DND-41 (cell line): ENCODE data around the gene CAD.

Source experiments
- EZH2 ChIP-seq: IDR thresholded peaks from 3 replicates; pipeline ENCODE4 v1.6.1; 2012; ENCODE audit warnings: borderline replicate concordance, low read depth, mild to moderate bottlenecking, moderate library complexity, low read length, inconsistent platforms; ENCODE audit not compliant: severe bottlenecking
- TF ChIP-seq, protein P1 (sequence below): IDR thresholded peaks from 2 replicates; pipeline ENCODE4 v1.5.1; 2012; ENCODE audit warnings: borderline replicate concordance, low read length, moderate library complexity, mild to moderate bottlenecking; ENCODE audit not compliant: poor library complexity, severe bottlenecking; ENCODE audit errors: extremely low read depth

DNA sequence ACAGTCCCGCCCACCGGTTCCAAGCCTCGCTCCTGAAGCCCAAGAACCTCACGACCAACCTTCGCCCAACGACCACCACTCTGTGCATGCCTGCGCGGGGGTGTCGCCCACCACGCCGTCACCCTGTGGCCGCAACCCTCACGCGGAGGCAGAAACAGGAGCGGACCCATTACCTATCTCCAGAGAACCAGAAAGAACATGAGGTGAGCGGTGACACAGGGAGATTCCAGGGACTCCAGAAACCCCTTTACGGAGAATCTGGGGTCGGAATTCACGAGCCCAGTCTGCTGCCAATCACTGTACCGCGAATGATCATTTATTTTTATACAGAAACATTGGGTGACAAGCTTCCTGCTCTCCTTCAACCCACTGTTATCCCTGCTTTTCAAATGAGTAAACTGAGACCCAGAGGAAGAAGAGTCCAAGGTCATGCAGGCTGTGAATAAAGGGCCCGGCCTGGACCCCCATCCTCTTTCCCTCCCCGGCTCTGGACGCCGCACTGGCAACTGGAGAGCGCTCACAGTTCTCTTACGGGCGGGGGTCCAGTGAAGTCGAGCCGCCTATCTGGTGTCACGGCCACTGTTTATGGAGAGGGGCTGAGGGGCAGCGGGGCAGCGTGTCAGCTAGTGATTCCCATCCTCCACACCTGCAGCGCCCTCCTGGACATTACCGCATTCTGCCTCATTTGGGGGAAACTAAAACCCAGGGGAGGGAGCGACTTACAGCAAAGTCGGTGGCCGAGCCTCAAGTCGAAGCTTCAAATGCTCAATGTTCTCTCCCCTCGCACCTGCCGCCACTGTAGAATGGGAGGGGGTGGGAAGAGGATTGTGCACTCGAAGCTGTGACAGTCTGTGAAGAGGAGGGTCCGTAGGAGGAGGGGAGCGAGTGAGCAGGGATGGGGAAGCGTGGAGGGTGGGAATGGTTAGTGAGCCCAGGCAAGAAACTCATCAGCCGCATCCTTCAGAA, 46.4 kb downstream of the CAD start:
- TF ChIP-seq, protein P1, sequence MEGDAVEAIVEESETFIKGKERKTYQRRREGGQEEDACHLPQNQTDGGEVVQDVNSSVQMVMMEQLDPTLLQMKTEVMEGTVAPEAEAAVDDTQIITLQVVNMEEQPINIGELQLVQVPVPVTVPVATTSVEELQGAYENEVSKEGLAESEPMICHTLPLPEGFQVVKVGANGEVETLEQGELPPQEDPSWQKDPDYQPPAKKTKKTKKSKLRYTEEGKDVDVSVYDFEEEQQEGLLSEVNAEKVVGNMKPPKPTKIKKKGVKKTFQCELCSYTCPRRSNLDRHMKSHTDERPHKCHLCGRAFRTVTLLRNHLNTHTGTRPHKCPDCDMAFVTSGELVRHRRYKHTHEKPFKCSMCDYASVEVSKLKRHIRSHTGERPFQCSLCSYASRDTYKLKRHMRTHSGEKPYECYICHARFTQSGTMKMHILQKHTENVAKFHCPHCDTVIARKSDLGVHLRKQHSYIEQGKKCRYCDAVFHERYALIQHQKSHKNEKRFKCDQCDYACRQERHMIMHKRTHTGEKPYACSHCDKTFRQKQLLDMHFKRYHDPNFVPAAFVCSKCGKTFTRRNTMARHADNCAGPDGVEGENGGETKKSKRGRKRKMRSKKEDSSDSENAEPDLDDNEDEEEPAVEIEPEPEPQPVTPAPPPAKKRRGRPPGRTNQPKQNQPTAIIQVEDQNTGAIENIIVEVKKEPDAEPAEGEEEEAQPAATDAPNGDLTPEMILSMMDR: no peak
- TF ChIP-seq EZH2: no peak
